Measurements from ENCODE around the gene PATZ1. TPM values are rescaled to one million over a fixed set of nuclear protein-coding genes. Genes with fewer than 3 reads are reported as not detected.

The PATZ1 gene
- total and polyA plus RNA-seq, 2 of the 8 experiments (the other 6 are each of a cell fraction or from before 2014, with no cell fraction given): 62.1 to 70.9 TPM

DNA sequence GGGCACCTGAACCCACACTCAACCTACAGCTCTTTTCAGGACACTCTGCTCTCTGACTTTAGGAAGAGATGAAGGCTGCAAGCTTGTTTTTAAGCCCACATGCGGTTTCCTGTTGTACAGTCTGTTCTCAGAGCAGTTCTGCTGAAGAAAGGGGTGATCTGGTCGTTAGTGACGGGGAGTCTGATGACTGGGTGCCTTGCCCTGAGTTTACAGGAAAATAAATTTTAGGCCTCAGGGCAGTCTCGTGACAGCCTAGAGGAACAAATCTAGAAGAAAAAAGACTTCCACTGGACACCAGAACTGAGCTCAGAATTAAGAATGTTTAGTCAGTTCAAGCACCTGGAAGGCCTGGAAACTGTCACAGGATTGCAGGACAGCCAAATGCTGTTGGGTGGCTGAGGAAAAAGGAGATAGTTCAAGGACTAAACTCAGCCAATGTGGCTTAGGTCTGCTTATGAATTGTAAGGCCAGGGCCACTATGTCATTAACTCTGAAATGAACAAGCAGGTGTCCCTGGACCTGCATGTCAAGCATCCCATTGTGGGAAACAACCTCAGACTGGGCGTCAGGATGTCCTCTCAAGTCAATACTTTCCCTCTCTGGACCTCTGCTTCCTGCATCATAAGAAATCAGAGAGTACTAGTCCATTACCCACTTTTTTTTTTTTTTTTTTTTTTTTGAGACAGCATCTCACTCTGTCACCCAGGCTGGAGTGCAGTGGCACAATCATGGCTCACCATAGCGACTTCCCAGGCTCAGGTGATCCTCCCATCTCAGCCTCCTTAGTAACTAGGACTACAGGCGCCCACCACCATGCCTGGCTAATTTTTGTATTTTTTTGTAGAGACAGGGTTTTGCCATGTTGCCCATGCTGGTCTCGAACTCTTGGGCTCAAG lies 59.5 kb downstream of the PATZ1 start:
- H4K20me1 ChIP-seq (replicated peaks in 1 of 2; ENCODE audit: control insufficient read depth in 1 of 2, insufficient read depth in 2 of 2, low read length in 2 of 2): no peaks in the 10 kb centered on the region
- no peaks in the 10 kb centered on the region for H3K9me3 ChIP-seq (ENCODE audit: insufficient read depth in 2 of 2, low read depth in 1 of 2, low read length in 1 of 2)
- no peak overlapping the region for H3K9ac ChIP-seq (replicated peaks in 1 of 4; ENCODE audit: extremely low read depth in 1 of 4, low read depth in 3 of 4, low read length in 3 of 4)
- no peak overlapping the region for H2BK120ac ChIP-seq (replicated peaks; ENCODE audit: low read depth, low read length)
- H2BK15ac ChIP-seq (ENCODE audit: low read length): no peak overlapping the region
- no peak overlapping the region for H4K5ac ChIP-seq (ENCODE audit: insufficient read length, low read depth, low read length)
- no peaks in the 10 kb centered on the region for H3K79me1 ChIP-seq (ENCODE audit: low read depth, low read length)
- WGBS, 2 experiments (ENCODE audit: extremely low coverage in 1 of 2, insufficient coverage in 1 of 2, insufficient read length in 1 of 2, insufficient replicate concordance in 2 of 2, low coverage in 1 of 2, low lambda C conversion rate in 2 of 2, missing lambda C conversion rate in 1 of 2): 85% methylated on average over 8 of the region's 8 CpGs; no CpG with 5 or more reads in 1 of the 2 experiments
- no peak overlapping the region for H4K91ac ChIP-seq (replicated peaks; ENCODE audit: insufficient read length, low read length)
- H2BK20ac ChIP-seq (ENCODE audit: low read length): no peak overlapping the region
- no peak overlapping the region for H2AK5ac ChIP-seq (ENCODE audit: low read depth, low read length)
- no peak overlapping the region for H3K4ac ChIP-seq (replicated peaks; ENCODE audit: insufficient read length, low read depth, low read length)
- no peak overlapping the region for H3K4me3 ChIP-seq (ENCODE audit: extremely low read depth in 1 of 4, insufficient read depth in 2 of 4, low read depth in 3 of 4, low read length in 4 of 4)
- no peak overlapping the region for H3K18ac ChIP-seq (ENCODE audit: extremely low read depth, low read length)
- H3K36me3 ChIP-seq (ENCODE audit: control insufficient read depth in 2 of 4, insufficient read depth in 4 of 4, low read length in 3 of 4): no peaks in the 10 kb centered on the region
- FAIRE-seq: no peak
- no peak overlapping the region for H2BK5ac ChIP-seq (ENCODE audit: low read depth, low read length)
- TF ChIP-seq POLR2A (IDR thresholded peaks at IDR 0.05; ENCODE audit: control extremely low read depth in 1 of 2, low read depth in 2 of 2, low read length in 2 of 2): no peak
- no peak for DNase-seq (ENCODE audit: low read depth in 1 of 2, low spot score in 2 of 2)
- no peak overlapping the region for H2BK12ac ChIP-seq (ENCODE audit: low read depth, low read length)
- peaks cover 6 to 24% (median 15%) of the 10 kb centered on the region in 4 experiments; a peak in 6 of 7 replicates for H3K27me3 ChIP-seq (replicated peaks in 1 of 4; ENCODE audit: control insufficient read depth in 3 of 4, extremely low read depth in 1 of 4, insufficient read depth in 3 of 4, low read length in 3 of 4)
- no peak overlapping the region for H3K4me2 ChIP-seq (ENCODE audit: insufficient read depth in 1 of 2, low read depth in 2 of 2, low read length in 2 of 2)
- H3K14ac ChIP-seq (ENCODE audit: insufficient read length): no peak overlapping the region
- H3K4me1 ChIP-seq (replicated peaks in 1 of 4; ENCODE audit: control insufficient read depth in 3 of 4, insufficient read depth in 4 of 4, low read length in 3 of 4): peaks cover 0 to 10% (median under 1%) of the 10 kb centered on the region in 4 experiments; a peak in 4 of 7 replicates
- ChIA-PET POLR2A (ENCODE audit: partially characterized antibody) (interaction anchor here (0.6 to 0.9 kb wide), 3 partner anchors 7 to 523 kb away, joined by 3 to 4 read pairs (median 3); no protein-coding TSS in a partner anchor), CTCF (ENCODE audit: partially characterized antibody) (interaction anchor here (0.5 to 5.5 kb wide), 5 partner anchors 12 to 74 kb away, joined by 3 to 50 read pairs (median 3); partner anchors contain the start of gene LIMK2)
- no peaks in the 10 kb centered on the region for H3K79me2 ChIP-seq (ENCODE audit: control insufficient read depth in 1 of 2, insufficient read depth in 2 of 2, low read length in 2 of 2)
- peaks cover 3% of the 10 kb centered on the region for H3K23me2 ChIP-seq (ENCODE audit: low read depth, low read length)
- no peak overlapping the region for H3K23ac ChIP-seq (ENCODE audit: insufficient read length)
- H3K27ac ChIP-seq (ENCODE audit: low read depth, low read length): no peak overlapping the region
- no peak overlapping the region for H2AFZ ChIP-seq (ENCODE audit: low read length)
- no peak overlapping the region for H4K8ac ChIP-seq (ENCODE audit: extremely low read depth, insufficient read depth, low read length)
- no peak overlapping the region for H3K56ac ChIP-seq (replicated peaks; ENCODE audit: insufficient read length, low read depth, low read length)
